ENCODE results near the gene CSMD2. TPM values are rescaled to one million over a fixed set of nuclear protein-coding genes. Genes with fewer than 3 reads are reported as not detected.

CSMD2 gene
- total RNA-seq, 6 experiments from 2014 or later: under 0.01 to 0.19 (median 0.09) TPM; not detected in 1

DNA sequence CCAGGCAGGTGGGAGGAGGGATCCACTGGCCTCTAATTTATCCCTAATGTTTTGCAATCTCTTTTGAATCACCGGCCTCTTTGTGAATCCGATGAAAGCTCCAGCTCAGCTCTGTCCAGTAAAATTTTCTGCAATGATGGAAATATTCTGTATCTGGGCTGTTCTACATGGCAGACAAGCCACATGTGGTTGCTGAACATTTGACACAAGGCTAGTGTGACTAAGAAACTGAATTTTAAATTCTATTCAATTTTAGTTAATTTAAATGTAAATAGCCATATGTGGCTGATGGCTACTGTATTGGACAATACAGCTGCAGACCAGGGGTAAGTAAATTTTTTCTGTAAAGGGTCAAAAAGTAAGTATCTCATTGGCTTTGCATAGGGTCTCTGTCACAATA is 135.1 kb downstream of the CSMD2 start:
- no peaks in the 10 kb centered on the region for H3K9me3 ChIP-seq
- no peaks in the 10 kb centered on the region for H3K36me3 ChIP-seq
- no peak overlapping the region for H3K4me3 ChIP-seq
- H3K27ac ChIP-seq: no peak overlapping the region
- H3K27me3 ChIP-seq: no peaks in the 10 kb centered on the region
- H3K4me1 ChIP-seq: no peaks in the 10 kb centered on the region
- ATAC-seq: no peak
- intact Hi-C loops (cut with DNase I): no loop called here
- no peak for TF ChIP-seq POLR2A (IDR thresholded peaks at IDR 0.05)
- TF ChIP-seq, protein P1, sequence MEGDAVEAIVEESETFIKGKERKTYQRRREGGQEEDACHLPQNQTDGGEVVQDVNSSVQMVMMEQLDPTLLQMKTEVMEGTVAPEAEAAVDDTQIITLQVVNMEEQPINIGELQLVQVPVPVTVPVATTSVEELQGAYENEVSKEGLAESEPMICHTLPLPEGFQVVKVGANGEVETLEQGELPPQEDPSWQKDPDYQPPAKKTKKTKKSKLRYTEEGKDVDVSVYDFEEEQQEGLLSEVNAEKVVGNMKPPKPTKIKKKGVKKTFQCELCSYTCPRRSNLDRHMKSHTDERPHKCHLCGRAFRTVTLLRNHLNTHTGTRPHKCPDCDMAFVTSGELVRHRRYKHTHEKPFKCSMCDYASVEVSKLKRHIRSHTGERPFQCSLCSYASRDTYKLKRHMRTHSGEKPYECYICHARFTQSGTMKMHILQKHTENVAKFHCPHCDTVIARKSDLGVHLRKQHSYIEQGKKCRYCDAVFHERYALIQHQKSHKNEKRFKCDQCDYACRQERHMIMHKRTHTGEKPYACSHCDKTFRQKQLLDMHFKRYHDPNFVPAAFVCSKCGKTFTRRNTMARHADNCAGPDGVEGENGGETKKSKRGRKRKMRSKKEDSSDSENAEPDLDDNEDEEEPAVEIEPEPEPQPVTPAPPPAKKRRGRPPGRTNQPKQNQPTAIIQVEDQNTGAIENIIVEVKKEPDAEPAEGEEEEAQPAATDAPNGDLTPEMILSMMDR (IDR thresholded peaks at IDR 0.05): no peak
- 90% methylated on average over 2 of the region's 2 CpGs for WGBS (ENCODE audit: insufficient coverage, low coverage, low lambda C conversion rate, missing lambda C conversion rate)
- no peak for DNase-seq

DNA sequence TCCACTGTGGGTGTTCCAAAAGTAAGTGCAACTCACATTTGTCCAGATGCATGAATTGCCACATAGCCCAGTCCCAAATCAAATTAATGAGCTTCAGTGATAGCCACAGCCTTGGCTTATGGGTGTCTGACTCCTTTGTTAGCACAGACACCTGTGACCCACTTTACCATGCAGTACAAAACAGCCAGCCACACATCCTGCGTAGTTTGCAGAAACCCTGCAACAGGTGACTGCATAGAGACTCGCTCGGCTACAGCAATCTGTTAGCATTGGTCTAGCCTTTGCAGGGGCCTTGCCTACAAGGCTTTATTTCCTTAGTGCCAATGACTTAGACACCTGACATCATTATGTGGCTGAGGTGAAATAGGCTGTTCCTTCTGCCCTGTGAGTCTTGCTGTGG is 135.5 kb downstream of the CSMD2 start:
- H3K27ac ChIP-seq: no peak overlapping the region
- H3K4me1 ChIP-seq: no peaks in the 10 kb centered on the region
- no peak overlapping the region for H3K4me3 ChIP-seq
- ATAC-seq (no peak), DNase-seq (no peak)
- H3K9me3 ChIP-seq: no peaks in the 10 kb centered on the region
- no peak for TF ChIP-seq POLR2A (IDR thresholded peaks at IDR 0.05)
- TF ChIP-seq, protein P1 (IDR thresholded peaks at IDR 0.05): no peak
- H3K27me3 ChIP-seq: no peaks in the 10 kb centered on the region
- intact Hi-C loops (cut with DNase I): no loop called here
- H3K36me3 ChIP-seq: no peaks in the 10 kb centered on the region
- 87% methylated on average over 3 of the region's 3 CpGs for WGBS (ENCODE audit: insufficient coverage, low coverage, low lambda C conversion rate, missing lambda C conversion rate)

DNA sequence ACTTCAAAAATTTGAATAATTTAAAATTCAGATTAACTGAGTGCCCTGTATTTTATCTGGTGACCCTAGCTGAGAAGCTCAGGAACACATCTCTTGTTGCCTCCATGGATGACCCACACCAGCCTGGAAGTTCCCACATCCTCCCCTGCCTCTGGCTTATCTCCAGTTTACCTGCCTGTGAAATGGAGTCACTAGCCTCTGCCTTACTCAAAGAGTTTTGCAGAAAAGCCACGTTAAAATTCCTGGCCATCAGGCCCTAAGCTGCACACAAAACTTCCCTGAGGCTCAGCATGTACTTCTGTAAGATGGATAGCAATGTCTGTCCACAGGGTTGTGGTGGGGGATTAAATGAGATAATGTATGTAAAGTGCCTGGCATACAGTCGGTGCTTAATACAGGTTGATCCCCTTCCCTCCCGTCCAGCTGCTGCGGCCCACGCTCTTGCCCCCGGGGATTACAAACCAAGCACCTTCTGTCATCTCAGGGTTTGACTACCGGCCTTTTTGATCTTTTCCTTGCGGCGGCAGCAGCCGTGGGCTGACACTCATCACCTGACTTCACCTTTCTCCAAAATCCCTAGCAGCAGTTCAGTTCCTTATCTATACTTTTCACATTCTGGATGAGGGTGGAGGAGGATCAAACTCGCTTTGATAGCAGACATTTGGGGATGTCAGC is 136.5 kb downstream of the CSMD2 start:
- WGBS (ENCODE audit: insufficient coverage, low coverage, low lambda C conversion rate, missing lambda C conversion rate): 82% methylated on average over 8 of the region's 11 CpGs
- H3K9me3 ChIP-seq: no peaks in the 10 kb centered on the region
- ATAC-seq (no peak), DNase-seq (no peak)
- H3K36me3 ChIP-seq: no peaks in the 10 kb centered on the region
- no peaks in the 10 kb centered on the region for H3K27me3 ChIP-seq
- H3K4me3 ChIP-seq: no peak overlapping the region
- intact Hi-C loops (cut with DNase I): no loop called here
- no peak overlapping the region for H3K27ac ChIP-seq
- TF ChIP-seq, protein P1 (IDR thresholded peaks at IDR 0.05): no peak
- no peak for TF ChIP-seq POLR2A (IDR thresholded peaks at IDR 0.05)
- no peaks in the 10 kb centered on the region for H3K4me1 ChIP-seq

DNA sequence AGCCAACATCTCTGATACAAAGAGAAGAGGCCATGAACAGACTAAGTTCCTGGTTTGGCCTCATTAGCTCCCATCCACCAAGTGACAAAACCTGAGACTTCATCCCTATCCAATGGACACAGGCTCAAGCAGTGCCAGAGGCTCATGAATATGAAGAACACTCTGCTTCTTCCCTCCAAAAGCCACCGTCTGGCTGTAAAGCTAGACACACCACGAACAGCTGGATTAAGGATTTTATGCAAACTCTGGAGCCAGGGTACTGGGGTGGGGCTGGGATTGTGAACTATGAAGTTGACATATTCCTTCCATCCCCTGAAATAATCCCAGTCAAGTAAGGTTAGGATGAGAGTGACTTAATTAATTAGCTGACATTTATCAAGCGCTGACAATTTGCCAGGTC is 139.4 kb downstream of the CSMD2 start:
- H3K4me1 ChIP-seq: peaks cover 0 to under 1% (median 0%) of the 10 kb centered on the region in 4 donors
- DNase-seq (no peak), ATAC-seq (no peak)
- TF ChIP-seq, protein P1 (IDR thresholded peaks at IDR 0.05): no peak
- no peak for TF ChIP-seq POLR2A (IDR thresholded peaks at IDR 0.05)
- intact Hi-C loops (cut with DNase I): no loop called here
- no peaks in the 10 kb centered on the region for H3K9me3 ChIP-seq
- no peaks in the 10 kb centered on the region for H3K27me3 ChIP-seq
- 54% methylated on average over 3 of the region's 3 CpGs for WGBS (ENCODE audit: insufficient coverage, low coverage, low lambda C conversion rate, missing lambda C conversion rate)
- H3K4me3 ChIP-seq: no peak overlapping the region
- no peak overlapping the region for H3K27ac ChIP-seq
- no peaks in the 10 kb centered on the region for H3K36me3 ChIP-seq
